HG02885 (cell line): ENCODE results near the gene SH3BGR.
"Not testable (repeated sequence)": the region's sequence is repeated elsewhere in the genome, so short reads cannot be mapped to it uniquely, and the experiment has no call there.

Experiments used
- ATAC-seq: cut with Tn5 transposase; IDR thresholded peaks from one replicate; pipeline ENCODE4 v1.9.1; 2021; ENCODE audit warnings: mild to moderate bottlenecking; ENCODE audit not compliant: unreplicated experiment, poor library complexity

The SH3BGR gene

GRCh38 chr21:39537571-39537970 is 85.8 kb downstream of the SH3BGR start:
- no peak for ATAC-seq

GRCh38 chr21:39538453-39539042 is 86.8 kb downstream of the SH3BGR start:
- no peak for ATAC-seq

GRCh38 chr21:39540367-39540766 is 88.6 kb downstream of the SH3BGR start:
- ATAC-seq = not testable (repeated sequence)

GRCh38 chr21:39542736-39543135 is 91.0 kb downstream of the SH3BGR start:
- no peak for ATAC-seq

- no peak for ATAC-seq
Measured at GRCh38 chr21:39546522-39546921, 94.8 kb downstream of the SH3BGR start.

GRCh38 chr21:39552856-39553255 is 101.1 kb downstream of the SH3BGR start:
- no peak for ATAC-seq

- ATAC-seq = no peak
Measured at GRCh38 chr21:39553331-39553730, 101.6 kb downstream of the SH3BGR start.

GRCh38 chr21:39555911-39556590 is 104.3 kb downstream of the SH3BGR start:
- no peak for ATAC-seq

- ATAC-seq = no peak
Measured at GRCh38 chr21:39559511-39559910, 107.7 kb downstream of the SH3BGR start.

GRCh38 chr21:39561140-39561539 is 109.4 kb downstream of the SH3BGR start:
- no peak for ATAC-seq

GRCh38 chr21:39562791-39563770 is 111.3 kb downstream of the SH3BGR start:
- no peak for ATAC-seq

GRCh38 chr21:39564200-39564599 is 112.4 kb downstream of the SH3BGR start:
- no peak for ATAC-seq
